Immature natural killer cell (primary cell): Measurements from ENCODE around the gene FAM210B. TPM values are rescaled to one million over a fixed set of nuclear protein-coding genes. Genes with fewer than 3 reads are reported as not detected.
"Not testable (repeated sequence)": the region's sequence is repeated elsewhere in the genome, so short reads cannot be mapped to it uniquely, and the experiment has no call there.

ENCODE experiments used
- DNase-seq, 3 donors: peaks; one replicate each; pipeline ENCODE4 v3.0.0; 2022; ENCODE audit warnings: mixed read lengths in 1 of 3
- H3K27ac Mint-ChIP-seq, 6 donors: one replicate each; pipeline ENCODE4 v1.8.0; 2020; ENCODE audit warnings: mixed read lengths in 6 of 6, mild to moderate bottlenecking in 5 of 6, inconsistent platforms in 4 of 6, moderate library complexity in 3 of 6
- H3K27me3 Mint-ChIP-seq, 3 donors: one replicate each; pipeline ENCODE4 v1.8.0; 2020 to 2021; ENCODE audit warnings: low read depth in 3 of 3, mild to moderate bottlenecking in 3 of 3, mixed read lengths in 3 of 3, moderate library complexity in 3 of 3, inconsistent platforms in 1 of 3
- H3K36me3 Mint-ChIP-seq, 3 donors: one replicate each; pipeline ENCODE4 v1.8.0; 2020; ENCODE audit warnings: mixed read lengths in 3 of 3, inconsistent platforms in 2 of 3, mild to moderate bottlenecking in 2 of 3
- H3K4me1 Mint-ChIP-seq, 2 donors: one replicate each; pipeline ENCODE4 v1.8.0; 2020; ENCODE audit warnings: inconsistent platforms in 2 of 2, mild to moderate bottlenecking in 2 of 2, mixed read lengths in 2 of 2, moderate library complexity in 1 of 2
- H3K4me3 Mint-ChIP-seq, 5 donors: one replicate each; pipeline ENCODE4 v1.8.0; 2020; ENCODE audit warnings: mild to moderate bottlenecking in 5 of 5, mixed read lengths in 5 of 5, inconsistent platforms in 3 of 5, moderate library complexity in 3 of 5
- H3K9me3 Mint-ChIP-seq, 6 donors: one replicate each; pipeline ENCODE4 v1.8.0; 2020; ENCODE audit warnings: mild to moderate bottlenecking in 6 of 6, mixed read lengths in 6 of 6, inconsistent platforms in 4 of 6, moderate library complexity in 3 of 6
- polyA plus RNA-seq, 3 donors: library from polyadenylated mRNA; unstranded; fragments of 300-500 nt; fragmentation: Illumina TruSeq; gene quantifications; one replicate each; pipeline ENCODE4 v1.2.3, GENCODE V29; 2021

Gene FAM210B
- polyA plus RNA-seq, result 10 to 100 TPM; 15.2 to 29.7 (median 15.8) TPM

GRCh38 chr20:56358600-56359211 lies at the start of gene FAM210B:
Gene FAM210B (plus strand): TSS chr20:56358974. CDS start chr20:56359006, 32 bp downstream.
- H3K4me1 Mint-ChIP-seq, result peaks cover 21 to 23% of the 10 kb centered on the region in 2 donors
- H3K4me3 Mint-ChIP-seq, result peak within 1 kb of the TSS; percentile 85 to 90 (median 88)
- H3K27ac Mint-ChIP-seq, result peak within 1 kb of the TSS; percentile 30 to 80 (median 48)
- peaks cover 3 to 6% (median 4%) of the 10 kb centered on the region in 3 donors for H3K27me3 Mint-ChIP-seq
- H3K36me3 Mint-ChIP-seq, result no peaks in the 10 kb centered on the region
- no peaks in the 10 kb centered on the region for H3K9me3 Mint-ChIP-seq
- DNase-seq, result peak; percentile 75 to 82 (median 82)

GRCh38 chr20:56316051-56316450 lies 42.7 kb upstream of the FAM210B start:
- DNase-seq, result no peak
- no peak overlapping the region for H3K4me3 Mint-ChIP-seq
- no peak overlapping the region for H3K27ac Mint-ChIP-seq
- no peaks in the 10 kb centered on the region for H3K4me1 Mint-ChIP-seq
- peaks cover 0 to 11% (median 1%) of the 10 kb centered on the region in 6 donors for H3K9me3 Mint-ChIP-seq
- peaks cover 4 to 12% (median 4%) of the 10 kb centered on the region in 3 donors for H3K27me3 Mint-ChIP-seq
- no peaks in the 10 kb centered on the region for H3K36me3 Mint-ChIP-seq

GRCh38 chr20:56316483-56316882 lies 42.3 kb upstream of the FAM210B start:
- Mint-ChIP-seq H3K27ac (no peak overlapping the region), H3K4me3 (no peak overlapping the region), H3K4me1 (no peaks in the 10 kb centered on the region), H3K9me3 (peaks cover 0 to 11% (median 1%) of the 10 kb centered on the region in 6 donors), H3K36me3 (no peaks in the 10 kb centered on the region), H3K27me3 (peaks cover 4 to 12% (median 4%) of the 10 kb centered on the region in 3 donors)
- no peak for DNase-seq

GRCh38 chr20:56322681-56323080 lies 36.1 kb upstream of the FAM210B start:
- Mint-ChIP-seq H3K4me1 (no peaks in the 10 kb centered on the region), H3K27me3 (peaks cover 10 to 15% (median 11%) of the 10 kb centered on the region in 3 donors), H3K9me3 (no peaks in the 10 kb centered on the region), H3K27ac (no peak overlapping the region), H3K4me3 (no peak overlapping the region), H3K36me3 (no peaks in the 10 kb centered on the region)
- no peak for DNase-seq

- no peak for DNase-seq
- Mint-ChIP-seq H3K9me3 (no peaks in the 10 kb centered on the region), H3K27ac (no peak overlapping the region), H3K4me1 (no peaks in the 10 kb centered on the region), H3K36me3 (no peaks in the 10 kb centered on the region), H3K4me3 (no peak overlapping the region), H3K27me3 (peaks cover 11 to 15% (median 11%) of the 10 kb centered on the region in 3 donors)
Measured at GRCh38 chr20:56323206-56323605, 35.6 kb upstream of the FAM210B start.

- H3K4me3 Mint-ChIP-seq, result no peak overlapping the region
- no peaks in the 10 kb centered on the region for H3K36me3 Mint-ChIP-seq
- H3K27ac Mint-ChIP-seq, result no peak overlapping the region
- H3K9me3 Mint-ChIP-seq, result no peaks in the 10 kb centered on the region
- DNase-seq, result no peak
- H3K4me1 Mint-ChIP-seq, result no peaks in the 10 kb centered on the region
- H3K27me3 Mint-ChIP-seq, result peaks cover 11 to 18% (median 11%) of the 10 kb centered on the region in 3 donors
Measured at GRCh38 chr20:56323656-56324055, 35.1 kb upstream of the FAM210B start.

GRCh38 chr20:56324806-56325205 lies 34.0 kb upstream of the FAM210B start:
- no peaks in the 10 kb centered on the region for H3K9me3 Mint-ChIP-seq
- H3K27me3 Mint-ChIP-seq, result peaks cover 11 to 20% (median 14%) of the 10 kb centered on the region in 3 donors
- H3K4me3 Mint-ChIP-seq, result no peak overlapping the region
- H3K27ac Mint-ChIP-seq, result no peak overlapping the region
- no peak for DNase-seq
- no peaks in the 10 kb centered on the region for H3K4me1 Mint-ChIP-seq
- H3K36me3 Mint-ChIP-seq, result no peaks in the 10 kb centered on the region

- H3K27me3 Mint-ChIP-seq, result peaks cover 7 to 19% (median 11%) of the 10 kb centered on the region in 3 donors
- H3K9me3 Mint-ChIP-seq, result no peaks in the 10 kb centered on the region
- H3K36me3 Mint-ChIP-seq, result no peaks in the 10 kb centered on the region
- no peak overlapping the region for H3K27ac Mint-ChIP-seq
- no peak for DNase-seq
- H3K4me3 Mint-ChIP-seq, result no peak overlapping the region
- no peaks in the 10 kb centered on the region for H3K4me1 Mint-ChIP-seq
Measured at GRCh38 chr20:56328861-56329260, 29.9 kb upstream of the FAM210B start.

GRCh38 chr20:56336709-56337108 lies 22.1 kb upstream of the FAM210B start:
- not testable (repeated sequence) for H3K36me3 Mint-ChIP-seq, DNase-seq, H3K9me3 Mint-ChIP-seq, H3K27ac Mint-ChIP-seq, H3K4me3 Mint-ChIP-seq, H3K4me1 Mint-ChIP-seq
- H3K27me3 Mint-ChIP-seq, result peaks cover 2 to 16% (median 13%) of the 10 kb centered on the region in 3 donors

- no peaks in the 10 kb centered on the region for H3K4me1 Mint-ChIP-seq
- DNase-seq, result no peak
- peaks cover 9 to 26% (median 9%) of the 10 kb centered on the region in 3 donors for H3K27me3 Mint-ChIP-seq
- H3K27ac Mint-ChIP-seq, result no peak overlapping the region
- no peak overlapping the region for H3K4me3 Mint-ChIP-seq
- no peaks in the 10 kb centered on the region for H3K36me3 Mint-ChIP-seq
- no peaks in the 10 kb centered on the region for H3K9me3 Mint-ChIP-seq
Measured at GRCh38 chr20:56342783-56343182, 16.0 kb upstream of the FAM210B start.

- Mint-ChIP-seq H3K4me1 (no peaks in the 10 kb centered on the region), H3K27me3 (peaks cover 6 to 22% (median 8%) of the 10 kb centered on the region in 3 donors), H3K4me3 (peak overlapping the region in 1 of 5 donors; percentile 31), H3K27ac (no peak overlapping the region), H3K9me3 (no peaks in the 10 kb centered on the region), H3K36me3 (no peaks in the 10 kb centered on the region)
- no peak for DNase-seq
Measured at GRCh38 chr20:56343861-56344381, 14.9 kb upstream of the FAM210B start.

- Mint-ChIP-seq H3K4me1 (no peaks in the 10 kb centered on the region), H3K27me3 (peaks cover 4 to 21% (median 15%) of the 10 kb centered on the region in 3 donors), H3K9me3 (no peaks in the 10 kb centered on the region)
Measured at GRCh38 chr20:56345911-56346310, 12.9 kb upstream of the FAM210B start.

GRCh38 chr20:56347628-56348304 lies 11.0 kb upstream of the FAM210B start:
- no peak overlapping the region for H3K27ac Mint-ChIP-seq
- H3K36me3 Mint-ChIP-seq, result no peaks in the 10 kb centered on the region
- DNase-seq, result no peak
- H3K9me3 Mint-ChIP-seq, result no peaks in the 10 kb centered on the region
- no peak overlapping the region for H3K4me3 Mint-ChIP-seq
- H3K27me3 Mint-ChIP-seq, result peaks cover 4 to 19% (median 15%) of the 10 kb centered on the region in 3 donors
- no peaks in the 10 kb centered on the region for H3K4me1 Mint-ChIP-seq

More at GRCh38 chr20:56345911-56346310, 12.9 kb upstream of the FAM210B start:
- DNase-seq, result no peak
- Mint-ChIP-seq H3K36me3 (no peaks in the 10 kb centered on the region), H3K27ac (no peak overlapping the region), H3K4me3 (no peak overlapping the region)

GRCh38 chr20:56348305-56348693 lies 10.5 kb upstream of the FAM210B start:
- H3K27ac Mint-ChIP-seq, result no peak overlapping the region
- H3K4me3 Mint-ChIP-seq, result no peak overlapping the region
- H3K36me3 Mint-ChIP-seq, result no peaks in the 10 kb centered on the region
- peaks cover 4 to 19% (median 15%) of the 10 kb centered on the region in 3 donors for H3K27me3 Mint-ChIP-seq
- no peak for DNase-seq
- no peaks in the 10 kb centered on the region for H3K4me1 Mint-ChIP-seq
- no peaks in the 10 kb centered on the region for H3K9me3 Mint-ChIP-seq
